ENCODE measurements around the gene PPIE. TPM values are rescaled to one million over a fixed set of nuclear protein-coding genes. Genes with fewer than 3 reads are reported as not detected.

PPIE gene
- total RNA-seq, 3 donors from 2014 or later = 41.3 to 49.2 (median 45.9) TPM

GRCh38 chr1:39691383-39692151 is 47.1 kb upstream of the PPIE start, which contains the start of gene HPCAL4:
Gene HPCAL4, minus strand, starts transcription at chr1:39691433. Its CDS starts 6,830 bp downstream, at chr1:39684603.
- TF ChIP-seq POLR2AphosphoS5 (IDR thresholded peaks at IDR 0.05) (no peak), POLR2A (IDR thresholded peaks at IDR 0.05) (no peak)
- TF ChIP-seq, protein P1, sequence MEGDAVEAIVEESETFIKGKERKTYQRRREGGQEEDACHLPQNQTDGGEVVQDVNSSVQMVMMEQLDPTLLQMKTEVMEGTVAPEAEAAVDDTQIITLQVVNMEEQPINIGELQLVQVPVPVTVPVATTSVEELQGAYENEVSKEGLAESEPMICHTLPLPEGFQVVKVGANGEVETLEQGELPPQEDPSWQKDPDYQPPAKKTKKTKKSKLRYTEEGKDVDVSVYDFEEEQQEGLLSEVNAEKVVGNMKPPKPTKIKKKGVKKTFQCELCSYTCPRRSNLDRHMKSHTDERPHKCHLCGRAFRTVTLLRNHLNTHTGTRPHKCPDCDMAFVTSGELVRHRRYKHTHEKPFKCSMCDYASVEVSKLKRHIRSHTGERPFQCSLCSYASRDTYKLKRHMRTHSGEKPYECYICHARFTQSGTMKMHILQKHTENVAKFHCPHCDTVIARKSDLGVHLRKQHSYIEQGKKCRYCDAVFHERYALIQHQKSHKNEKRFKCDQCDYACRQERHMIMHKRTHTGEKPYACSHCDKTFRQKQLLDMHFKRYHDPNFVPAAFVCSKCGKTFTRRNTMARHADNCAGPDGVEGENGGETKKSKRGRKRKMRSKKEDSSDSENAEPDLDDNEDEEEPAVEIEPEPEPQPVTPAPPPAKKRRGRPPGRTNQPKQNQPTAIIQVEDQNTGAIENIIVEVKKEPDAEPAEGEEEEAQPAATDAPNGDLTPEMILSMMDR (IDR thresholded peaks at IDR 0.05) = no peak
- DNase-seq (ENCODE audit: low spot score in 2 of 2) = peak; percentile 81 to 84
- intact Hi-C loops (cut with DNase I; ENCODE audit: low total_unique reads) = no loop called here

DNA sequence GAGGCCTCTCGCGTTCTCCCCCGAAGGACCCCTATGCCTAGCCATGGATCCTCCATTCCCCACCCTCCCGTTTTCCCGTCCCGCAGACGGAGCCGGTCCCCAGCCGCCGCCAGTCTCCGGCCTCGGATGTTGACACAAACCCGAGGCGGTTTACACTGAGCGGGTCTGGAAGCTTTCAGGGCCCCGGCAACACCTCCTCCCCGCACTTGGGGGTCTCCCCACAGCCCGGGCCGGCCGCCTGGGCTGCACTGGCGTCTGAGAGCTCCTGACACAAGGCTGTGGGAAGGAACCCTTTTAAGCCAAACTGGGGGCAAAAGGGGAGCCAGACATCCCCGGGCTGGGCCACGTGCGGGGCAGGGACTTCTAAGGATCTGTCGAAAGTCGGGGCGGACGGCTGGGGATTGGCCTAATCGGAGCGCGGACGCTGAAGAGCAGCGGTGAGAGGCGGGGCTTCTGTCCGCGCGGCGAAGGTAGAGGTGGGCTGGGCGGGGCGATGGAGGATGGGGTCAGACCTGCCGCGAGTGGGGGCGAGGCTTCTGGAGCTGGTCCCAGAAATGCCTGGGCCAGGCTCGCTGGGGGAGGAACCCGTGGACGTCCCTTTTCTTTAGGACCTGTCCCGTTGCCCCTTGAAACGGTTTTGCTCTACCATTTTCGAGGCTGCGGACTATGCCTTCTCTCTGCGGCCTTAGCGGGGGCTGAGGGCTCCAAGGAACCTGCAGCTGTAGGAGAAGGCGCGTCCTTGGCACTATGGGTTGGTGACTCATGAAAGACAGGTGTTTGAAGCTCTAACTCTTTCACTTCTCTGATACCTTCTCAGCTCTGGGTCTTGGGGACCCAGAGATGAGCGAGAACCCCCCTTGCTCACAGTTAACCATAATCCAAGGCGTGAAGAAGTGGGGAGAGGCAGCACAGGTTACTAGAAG is 46.3 kb upstream of the PPIE start:
- H3K4me3 ChIP-seq = peak overlapping the region in 2 of 3 donors; percentile 49 to 67
- no peaks in the 10 kb centered on the region for H3K9me3 ChIP-seq
- H3K27me3 ChIP-seq = peaks cover 4 to 34% of the 10 kb centered on the region in 2 donors
- intact Hi-C loops (cut with DNase I; ENCODE audit: low total_unique reads) = no loop called here
- no peak overlapping the region for H3K27ac ChIP-seq
- TF ChIP-seq, protein P1 (IDR thresholded peaks at IDR 0.05) = no peak
- no peak for TF ChIP-seq POLR2AphosphoS5 (IDR thresholded peaks at IDR 0.05)
- TF ChIP-seq POLR2A (IDR thresholded peaks at IDR 0.05) = no peak
- H3K36me3 ChIP-seq = no peaks in the 10 kb centered on the region
- no peak for DNase-seq (ENCODE audit: low spot score in 2 of 2)
- peaks cover 0 to 4% of the 10 kb centered on the region in 2 donors for H3K4me1 ChIP-seq

More at GRCh38 chr1:39691383-39692151, 47.1 kb upstream of the PPIE start, which contains the start of gene HPCAL4:
- Histone ChIP-seq H3K4me3 (peak within 1 kb of the TSS; percentile 25 to 67 (median 49)), H3K27me3 (peaks cover 4 to 34% of the 10 kb centered on the region in 2 donors), H3K27ac (no peak within 1 kb of the TSS), H3K36me3 (no peaks in the 10 kb centered on the region), H3K4me1 (peaks cover 0 to 4% of the 10 kb centered on the region in 2 donors), H3K9me3 (no peaks in the 10 kb centered on the region)

DNA sequence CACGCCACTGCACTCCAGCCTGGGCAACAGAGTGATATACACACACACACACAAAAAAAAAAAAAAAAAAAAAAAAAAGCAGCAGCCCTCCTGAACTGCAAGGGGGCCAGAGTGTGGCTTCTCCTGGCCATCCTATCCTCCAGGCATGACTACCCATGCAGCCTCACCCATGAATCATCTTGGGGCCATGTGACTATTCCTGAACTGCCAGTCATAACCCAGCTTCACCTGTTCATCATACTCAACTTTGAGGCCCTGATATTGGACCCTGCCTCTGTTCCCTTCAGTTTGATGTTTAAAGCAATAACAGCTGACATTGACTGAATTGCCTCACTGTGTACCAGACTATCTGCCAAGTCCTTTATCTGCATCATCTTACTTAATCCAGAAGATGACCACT is 44.7 kb upstream of the PPIE start:
- Histone ChIP-seq H3K27me3 (peaks cover 4 to 34% of the 10 kb centered on the region in 2 donors), H3K27ac (no peak overlapping the region), H3K4me3 (no peak overlapping the region), H3K36me3 (no peaks in the 10 kb centered on the region), H3K9me3 (no peaks in the 10 kb centered on the region), H3K4me1 (peaks cover 0 to 4% of the 10 kb centered on the region in 2 donors)
- no peak for DNase-seq (ENCODE audit: low spot score in 2 of 2)
- TF ChIP-seq POLR2AphosphoS5 (IDR thresholded peaks at IDR 0.05) = no peak
- TF ChIP-seq POLR2A (IDR thresholded peaks at IDR 0.05) = no peak
- TF ChIP-seq, protein P1 (IDR thresholded peaks at IDR 0.05) = no peak
- intact Hi-C loops (cut with DNase I; ENCODE audit: low total_unique reads) = no loop called here

GRCh38 chr1:39695016-39695415 is 43.7 kb upstream of the PPIE start:
- peaks cover 4 to 30% of the 10 kb centered on the region in 2 donors for H3K27me3 ChIP-seq
- no peak for DNase-seq (ENCODE audit: low spot score in 2 of 2)
- TF ChIP-seq, protein P1 (IDR thresholded peaks at IDR 0.05) = no peak
- no peak for TF ChIP-seq POLR2AphosphoS5 (IDR thresholded peaks at IDR 0.05)
- no peak for TF ChIP-seq POLR2A (IDR thresholded peaks at IDR 0.05)
- H3K4me1 ChIP-seq = peaks cover 0 to 4% of the 10 kb centered on the region in 2 donors
- intact Hi-C loops (cut with DNase I; ENCODE audit: low total_unique reads) = no loop called here
- no peak overlapping the region for H3K27ac ChIP-seq
- no peak overlapping the region for H3K4me3 ChIP-seq
- H3K9me3 ChIP-seq = no peaks in the 10 kb centered on the region
- H3K36me3 ChIP-seq = no peaks in the 10 kb centered on the region
